ENCODE results near the gene LGMN. TPM values are rescaled to one million over a fixed set of nuclear protein-coding genes. Genes with fewer than 3 reads are reported as not detected.

The LGMN gene
- total RNA-seq, 1 experiment from 2014 or later, result 20.0 TPM

- H3K36me3 Mint-ChIP-seq (ENCODE audit: insufficient read depth, unreplicated experiment), result peaks cover 4% of the 10 kb centered on the region
- H3K4me1 Mint-ChIP-seq (ENCODE audit: insufficient read depth, unreplicated experiment), result peaks cover 18% of the 10 kb centered on the region
- CTCF ChIA-PET, result interaction anchor here (1.4 kb wide), 1 partner anchor 45 kb away, joined by 3 read pairs; no protein-coding TSS in a partner anchor
- no peak overlapping the region for H3K27ac Mint-ChIP-seq (ENCODE audit: low read depth, unreplicated experiment)
- DNase-seq (ENCODE audit: unreplicated experiment), result no peak
- H3K27me3 Mint-ChIP-seq (ENCODE audit: insufficient read depth, unreplicated experiment), result no peaks in the 10 kb centered on the region
- intact Hi-C loops (cut with micrococcal nuclease), result no loop called here
- TF ChIP-seq CTCF (IDR thresholded peaks at IDR 0.05; ENCODE audit: unreplicated experiment), result no peak
- H3K9me3 Mint-ChIP-seq (ENCODE audit: unreplicated experiment), result no peaks in the 10 kb centered on the region
- POLR2A ChIA-PET, result interaction anchor here (0.6 to 2.1 kb wide), 2 partner anchors 17 to 122 kb away, joined by 3 to 12 read pairs; partner anchors contain the start of gene LGMN
- no peak overlapping the region for H3K4me3 Mint-ChIP-seq (ENCODE audit: unreplicated experiment)
- no TSS peak for BruUV-seq (replicated peaks)
Observed at GRCh38 chr14:92731622-92732115, 16.8 kb downstream of the LGMN start.

- POLR2A ChIA-PET, result interaction anchor here (1.3 to 2.1 kb wide), 2 partner anchors 19 to 63 kb away, joined by 5 to 12 read pairs; partner anchors contain the start of genes GOLGA5 and LGMN
- H3K36me3 Mint-ChIP-seq (ENCODE audit: insufficient read depth, unreplicated experiment), result peaks cover 4% of the 10 kb centered on the region
- intact Hi-C loops (cut with micrococcal nuclease), result no loop called here
- peaks cover 26% of the 10 kb centered on the region for H3K4me1 Mint-ChIP-seq (ENCODE audit: insufficient read depth, unreplicated experiment)
- TF ChIP-seq CTCF (IDR thresholded peaks at IDR 0.05; ENCODE audit: unreplicated experiment), result no peak
- H3K4me3 Mint-ChIP-seq (ENCODE audit: unreplicated experiment), result no peak overlapping the region
- H3K9me3 Mint-ChIP-seq (ENCODE audit: unreplicated experiment), result no peaks in the 10 kb centered on the region
- H3K27ac Mint-ChIP-seq (ENCODE audit: low read depth, unreplicated experiment), result peak overlapping the region; percentile 49
- no TSS peak for BruUV-seq (replicated peaks)
- CTCF ChIA-PET, result interaction anchor here (2.0 kb wide), 1 partner anchor 21 kb away, joined by 5 read pairs; no protein-coding TSS in a partner anchor
- peak; percentile 80 for DNase-seq (ENCODE audit: unreplicated experiment)
- no peaks in the 10 kb centered on the region for H3K27me3 Mint-ChIP-seq (ENCODE audit: insufficient read depth, unreplicated experiment)
Observed at GRCh38 chr14:92729634-92730358, 18.6 kb downstream of the LGMN start.

GRCh38 chr14:92728759-92729364 is 19.6 kb downstream of the LGMN start:
- Mint-ChIP-seq H3K9me3 (ENCODE audit: unreplicated experiment) (no peaks in the 10 kb centered on the region), H3K27ac (ENCODE audit: low read depth, unreplicated experiment) (no peak overlapping the region), H3K4me3 (ENCODE audit: unreplicated experiment) (no peak overlapping the region), H3K4me1 (ENCODE audit: insufficient read depth, unreplicated experiment) (peaks cover 26% of the 10 kb centered on the region), H3K27me3 (ENCODE audit: insufficient read depth, unreplicated experiment) (no peaks in the 10 kb centered on the region), H3K36me3 (ENCODE audit: insufficient read depth, unreplicated experiment) (peaks cover 4% of the 10 kb centered on the region)
- TF ChIP-seq CTCF (IDR thresholded peaks at IDR 0.05; ENCODE audit: unreplicated experiment), result no peak
- ChIA-PET POLR2A (interaction anchor here (0.6 to 1.8 kb wide), 3 partner anchors 20 to 622 kb away, joined by 4 to 5 read pairs (median 5); partner anchors contain the start of genes GOLGA5 and LGMN), CTCF (interaction anchor here (0.8 to 1.0 kb wide), 2 partner anchors 25 to 54 kb away, joined by 3 read pairs; no protein-coding TSS in a partner anchor)
- DNase-seq (ENCODE audit: unreplicated experiment), result peak; percentile 95
- BruUV-seq (replicated peaks), result no TSS peak
- intact Hi-C loops (cut with micrococcal nuclease), result no loop called here

- ChIA-PET CTCF (interaction anchor here (0.6 to 1.7 kb wide), 5 partner anchors 22 to 109 kb away, joined by 3 to 6 read pairs (median 3); partner anchors contain the start of gene LGMN), POLR2A (interaction anchor here (0.6 to 2.2 kb wide), 4 partner anchors 22 to 209 kb away, joined by 3 to 12 read pairs (median 3); partner anchors contain the start of gene LGMN)
- Mint-ChIP-seq H3K36me3 (ENCODE audit: insufficient read depth, unreplicated experiment) (peaks cover 4% of the 10 kb centered on the region), H3K9me3 (ENCODE audit: unreplicated experiment) (no peaks in the 10 kb centered on the region), H3K4me3 (ENCODE audit: unreplicated experiment) (no peak overlapping the region), H3K4me1 (ENCODE audit: insufficient read depth, unreplicated experiment) (peaks cover 26% of the 10 kb centered on the region), H3K27me3 (ENCODE audit: insufficient read depth, unreplicated experiment) (no peaks in the 10 kb centered on the region), H3K27ac (ENCODE audit: low read depth, unreplicated experiment) (peak overlapping the region; percentile 68)
- peak; percentile 6 for DNase-seq (ENCODE audit: unreplicated experiment)
- intact Hi-C loops (cut with micrococcal nuclease), result no loop called here
- no TSS peak for BruUV-seq (replicated peaks)
- no peak for TF ChIP-seq CTCF (IDR thresholded peaks at IDR 0.05; ENCODE audit: unreplicated experiment)
Observed at GRCh38 chr14:92726933-92727262, 21.5 kb downstream of the LGMN start.
